Measurements from ENCODE around the gene CPSF3.

The CPSF3 gene

GRCh38 chr2:9390151-9390850 is 33.2 kb upstream of the CPSF3 start:
- Histone ChIP-seq H3K4me1 (ENCODE audit: insufficient read depth, low read length) (no peaks in the 10 kb centered on the region), H3K4me2 (ENCODE audit: insufficient read depth, low read length) (no peak overlapping the region), H3K27me3 (ENCODE audit: insufficient read depth, low read length, poor library complexity) (no peaks in the 10 kb centered on the region), H3K9me3 (ENCODE audit: insufficient read depth, low read length, severe bottlenecking) (no peaks in the 10 kb centered on the region), H4K20me1 (ENCODE audit: insufficient read depth, low read length) (no peaks in the 10 kb centered on the region), H3K36me3 (ENCODE audit: insufficient read depth, low read length) (peaks cover 54% of the 10 kb centered on the region), H3K27ac (ENCODE audit: low read length) (no peak overlapping the region), H3K9ac (ENCODE audit: low read depth, low read length) (no peak overlapping the region), H3K79me2 (ENCODE audit: insufficient read depth, low read length) (no peaks in the 10 kb centered on the region), H3K4me3 (ENCODE audit: low read depth in 1 of 2, low read length in 2 of 2) (no peak overlapping the region), H2AFZ (ENCODE audit: low read depth, low read length) (no peak overlapping the region)
- no peak for ATAC-seq (ENCODE audit: insufficient read depth, low read depth)
- DNase-seq, result no peak
- no peak for TF ChIP-seq EZH2 (IDR thresholded peaks at IDR 0.05; ENCODE audit: borderline replicate concordance, low read depth, low read length, severe bottlenecking)
- TF ChIP-seq, protein P1, sequence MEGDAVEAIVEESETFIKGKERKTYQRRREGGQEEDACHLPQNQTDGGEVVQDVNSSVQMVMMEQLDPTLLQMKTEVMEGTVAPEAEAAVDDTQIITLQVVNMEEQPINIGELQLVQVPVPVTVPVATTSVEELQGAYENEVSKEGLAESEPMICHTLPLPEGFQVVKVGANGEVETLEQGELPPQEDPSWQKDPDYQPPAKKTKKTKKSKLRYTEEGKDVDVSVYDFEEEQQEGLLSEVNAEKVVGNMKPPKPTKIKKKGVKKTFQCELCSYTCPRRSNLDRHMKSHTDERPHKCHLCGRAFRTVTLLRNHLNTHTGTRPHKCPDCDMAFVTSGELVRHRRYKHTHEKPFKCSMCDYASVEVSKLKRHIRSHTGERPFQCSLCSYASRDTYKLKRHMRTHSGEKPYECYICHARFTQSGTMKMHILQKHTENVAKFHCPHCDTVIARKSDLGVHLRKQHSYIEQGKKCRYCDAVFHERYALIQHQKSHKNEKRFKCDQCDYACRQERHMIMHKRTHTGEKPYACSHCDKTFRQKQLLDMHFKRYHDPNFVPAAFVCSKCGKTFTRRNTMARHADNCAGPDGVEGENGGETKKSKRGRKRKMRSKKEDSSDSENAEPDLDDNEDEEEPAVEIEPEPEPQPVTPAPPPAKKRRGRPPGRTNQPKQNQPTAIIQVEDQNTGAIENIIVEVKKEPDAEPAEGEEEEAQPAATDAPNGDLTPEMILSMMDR (IDR thresholded peaks at IDR 0.05; ENCODE audit: borderline replicate concordance, extremely low read depth, low read length, poor library complexity, severe bottlenecking), result no peak

DNA sequence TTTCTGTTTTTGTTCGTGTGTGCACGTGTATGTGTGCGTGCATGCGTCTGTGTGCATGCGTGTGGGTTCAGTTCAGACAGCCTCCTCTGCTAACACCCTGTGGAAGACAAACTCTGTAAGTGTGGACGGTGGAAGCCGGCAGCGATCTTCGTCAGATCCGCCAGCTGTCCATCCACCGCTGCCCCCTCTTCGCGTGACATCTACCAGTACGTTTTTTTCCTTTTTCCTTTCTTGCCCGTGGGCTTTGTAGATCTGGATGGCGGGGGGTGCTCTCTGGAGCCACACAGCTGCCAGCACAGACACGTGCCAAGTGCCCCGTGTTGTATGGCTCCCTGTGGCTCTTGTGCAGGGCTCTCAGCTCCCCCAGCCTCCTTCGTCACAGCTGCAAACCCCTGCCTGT is 32.5 kb upstream of the CPSF3 start:
- H3K36me3 ChIP-seq (ENCODE audit: insufficient read depth, low read length), result peaks cover 49% of the 10 kb centered on the region

GRCh38 chr2:9391961-9392720 is 31.3 kb upstream of the CPSF3 start:
- no peaks in the 10 kb centered on the region for H3K9me3 ChIP-seq (ENCODE audit: insufficient read depth, low read length, severe bottlenecking)
- TF ChIP-seq, protein P1 (IDR thresholded peaks at IDR 0.05; ENCODE audit: borderline replicate concordance, extremely low read depth, low read length, poor library complexity, severe bottlenecking), result no peak
- no peak for TF ChIP-seq EZH2 (IDR thresholded peaks at IDR 0.05; ENCODE audit: borderline replicate concordance, low read depth, low read length, severe bottlenecking)
- no peaks in the 10 kb centered on the region for H3K4me1 ChIP-seq (ENCODE audit: insufficient read depth, low read length)
- no peak overlapping the region for H3K9ac ChIP-seq (ENCODE audit: low read depth, low read length)
- H3K4me3 ChIP-seq (ENCODE audit: low read depth in 1 of 2, low read length in 2 of 2), result no peak overlapping the region
- H2AFZ ChIP-seq (ENCODE audit: low read depth, low read length), result no peak overlapping the region
- no peaks in the 10 kb centered on the region for H4K20me1 ChIP-seq (ENCODE audit: insufficient read depth, low read length)
- no peaks in the 10 kb centered on the region for H3K79me2 ChIP-seq (ENCODE audit: insufficient read depth, low read length)
- H3K4me2 ChIP-seq (ENCODE audit: insufficient read depth, low read length), result no peak overlapping the region
- H3K36me3 ChIP-seq (ENCODE audit: insufficient read depth, low read length), result peaks cover 45% of the 10 kb centered on the region
- ATAC-seq (ENCODE audit: insufficient read depth, low read depth) (no peak), DNase-seq (no peak)
- no peaks in the 10 kb centered on the region for H3K27me3 ChIP-seq (ENCODE audit: insufficient read depth, low read length, poor library complexity)
- no peak overlapping the region for H3K27ac ChIP-seq (ENCODE audit: low read length)

More for the DNA sequence above, 32.5 kb upstream of the CPSF3 start:
- Histone ChIP-seq H3K4me2 (ENCODE audit: insufficient read depth, low read length) (no peak overlapping the region), H3K9me3 (ENCODE audit: insufficient read depth, low read length, severe bottlenecking) (no peaks in the 10 kb centered on the region), H3K9ac (ENCODE audit: low read depth, low read length) (no peak overlapping the region), H3K4me3 (ENCODE audit: low read depth in 1 of 2, low read length in 2 of 2) (no peak overlapping the region), H3K4me1 (ENCODE audit: insufficient read depth, low read length) (no peaks in the 10 kb centered on the region), H3K27me3 (ENCODE audit: insufficient read depth, low read length, poor library complexity) (no peaks in the 10 kb centered on the region), H4K20me1 (ENCODE audit: insufficient read depth, low read length) (no peaks in the 10 kb centered on the region), H3K27ac (ENCODE audit: low read length) (no peak overlapping the region), H3K79me2 (ENCODE audit: insufficient read depth, low read length) (no peaks in the 10 kb centered on the region), H2AFZ (ENCODE audit: low read depth, low read length) (no peak overlapping the region)
- no peak for TF ChIP-seq EZH2 (IDR thresholded peaks at IDR 0.05; ENCODE audit: borderline replicate concordance, low read depth, low read length, severe bottlenecking)
- TF ChIP-seq, protein P1 (IDR thresholded peaks at IDR 0.05; ENCODE audit: borderline replicate concordance, extremely low read depth, low read length, poor library complexity, severe bottlenecking), result no peak
- ATAC-seq (ENCODE audit: insufficient read depth, low read depth) (no peak), DNase-seq (no peak)
